B cell (primary cell): ENCODE results near the gene NOXO1. TPM values are rescaled to one million over a fixed set of nuclear protein-coding genes. Genes with fewer than 3 reads are reported as not detected.

ENCODE experiments used
- ATAC-seq: fragments of 200-7000 bp; cut with Tn5 transposase; one replicate; pipeline ENCODE4 v1.10.0; 2021; ENCODE audit warnings: low read depth, mild to moderate bottlenecking, moderate number of reproducible peaks, moderate library complexity
- CTCF ChIA-PET: fragments of 350-600 bp; sonication (Branson Sonifier 250); formaldehyde crosslinking; loops from one replicate; lab custom pipeline; 2021; ENCODE audit warnings: antibody characterized with exemption, inconsistent platforms; lab: Charles Lee
- POLR2A ChIA-PET: fragments of 350-600 bp; sonication (Branson Sonifier 250); formaldehyde crosslinking; loops from one replicate; lab custom pipeline; 2021; ENCODE audit warnings: antibody characterized with exemption; lab: Charles Lee
- DNase-seq: peaks from one replicate; pipeline ENCODE4 v3.0.0; 2013
- H2AFZ ChIP-seq: 2 replicates; pipeline ENCODE4 v1.6.1; 2012; ENCODE audit warnings: mild to moderate bottlenecking, low read depth, low read length; ENCODE audit not compliant: insufficient read depth, poor library complexity, severe bottlenecking
- H3K27ac ChIP-seq, 2 donors: 1 replicate in 1 of 2; 2 replicates in 1 of 2; pipeline ENCODE4 v1.5.1; 2012 to 2013; ENCODE audit warnings: low read length in 2 of 2, mild to moderate bottlenecking in 2 of 2, moderate library complexity in 1 of 2
- H3K27me3 ChIP-seq, 4 experiments: fragments of 200-600 bp in 1 of 4; sonication (generic) in 1 of 4; replicated peaks in 1 of 4; 1 replicate in 2 of 4; 2 replicates in 2 of 4; pipeline versions ENCODE4 v1.6.1 to v1.7.0; 2013 to 2016; ENCODE audit warnings: low read length in 3 of 4, mild to moderate bottlenecking in 2 of 4, mixed read lengths in 1 of 4, moderate library complexity in 1 of 4; ENCODE audit not compliant: insufficient read depth in 4 of 4, control insufficient read depth in 3 of 4; ENCODE audit errors: control extremely low read depth in 1 of 4
- H3K36me3 ChIP-seq, 2 experiments: replicated peaks in 1 of 2; 1 replicate in 1 of 2; 2 replicates in 1 of 2; pipeline versions ENCODE4 v1.6.1 to v1.7.1; 2013; ENCODE audit warnings: low read length in 1 of 2; ENCODE audit not compliant: insufficient read depth in 2 of 2, control insufficient read depth in 1 of 2; ENCODE audit errors: control extremely low read depth in 1 of 2, extremely low read depth in 1 of 2
- H3K4me1 ChIP-seq, 2 donors: fragments of 200-600 bp in 1 of 2; sonication (generic) in 1 of 2; 1 replicate in 1 of 2; 2 replicates in 1 of 2; pipeline versions ENCODE4 v1.5.1 to v1.6.1; 2013 to 2017; ENCODE audit warnings: low read length in 2 of 2; ENCODE audit not compliant: control insufficient read depth in 2 of 2, insufficient read depth in 2 of 2
- H3K4me2 ChIP-seq: replicated peaks from 2 replicates; pipeline ENCODE3; 2012; ENCODE audit warnings: mild to moderate bottlenecking, low read depth, low read length; ENCODE audit not compliant: poor library complexity, severe bottlenecking
- H3K4me3 ChIP-seq, 5 experiments: fragments of 200-600 bp in 1 of 5; sonication (generic) in 1 of 5; 1 replicate in 3 of 5; 2 replicates in 2 of 5; pipeline versions ENCODE4 v1.5.1 to v1.7.0; 2011 to 2016; ENCODE audit warnings: low read length in 4 of 5, mild to moderate bottlenecking in 4 of 5, low read depth in 2 of 5, control low read depth in 1 of 5, moderate library complexity in 1 of 5; ENCODE audit not compliant: insufficient read depth in 1 of 5; ENCODE audit errors: control extremely low read depth in 1 of 5, extremely low read depth in 1 of 5
- H3K79me2 ChIP-seq: fragments of 200-600 bp; sonication (generic); one replicate; pipeline ENCODE4 v1.6.0; 2016; ENCODE audit warnings: low read length; ENCODE audit not compliant: control insufficient read depth, insufficient read depth
- H3K9ac ChIP-seq: fragments of 200-600 bp; sonication (generic); 2 replicates; pipeline ENCODE4 v1.6.1; 2017; ENCODE audit warnings: mild to moderate bottlenecking, low read length, moderate library complexity
- H3K9me3 ChIP-seq, 3 donors: one replicate each; pipeline versions ENCODE4 v1.6.1 to v1.7.1; 2013; ENCODE audit warnings: low read length in 2 of 3; ENCODE audit not compliant: control insufficient read depth in 2 of 3, insufficient read depth in 1 of 3; ENCODE audit errors: control extremely low read depth in 1 of 3
- H4K20me1 ChIP-seq: 2 replicates; pipeline ENCODE4 v1.6.0; 2012; ENCODE audit warnings: mild to moderate bottlenecking, low read length; ENCODE audit not compliant: insufficient read depth, control insufficient read depth, poor library complexity, severe bottlenecking
- H3K27ac Mint-ChIP-seq: one replicate; pipeline ENCODE4 v1.8.0; 2021; ENCODE audit warnings: mixed read lengths
- H3K27me3 Mint-ChIP-seq: one replicate; pipeline ENCODE4 v1.8.0; 2021; ENCODE audit warnings: mixed read lengths
- H3K4me1 Mint-ChIP-seq: one replicate; pipeline ENCODE4 v1.8.0; 2021; ENCODE audit warnings: mixed read lengths
- H3K4me3 Mint-ChIP-seq: one replicate; pipeline ENCODE4 v1.8.0; 2021; ENCODE audit warnings: mixed read lengths
- H3K9me3 Mint-ChIP-seq: one replicate; pipeline ENCODE4 v1.8.0; 2022; ENCODE audit warnings: mixed read lengths; ENCODE audit not compliant: insufficient read depth
- CTCF ChIP-seq: fragments of 200-600 bp; IDR thresholded peaks from one replicate; pipeline ENCODE4 v1.8.0; 2022; ENCODE audit warnings: antibody characterized with exemption, mild to moderate bottlenecking
- EZH2 ChIP-seq: IDR thresholded peaks from 2 replicates; pipeline ENCODE4 v1.6.1; 2012; ENCODE audit warnings: borderline replicate concordance, low read depth, mild to moderate bottlenecking, moderate library complexity, low read length; ENCODE audit not compliant: insufficient read depth, poor library complexity, severe bottlenecking
- WGBS: methylation state at CpG from one replicate; pipeline ENCODE4 v1.1.5; 2013; ENCODE audit warnings: missing lambda C conversion rate; ENCODE audit not compliant: insufficient coverage; 5-methylcytosine and 5-hydroxymethylcytosine counted together
- intact Hi-C: fragments of 100-400 bp; cut with micrococcal nuclease; formaldehyde crosslinking; loops from one replicate; pipeline ENCODE4 v1.10.0; 2022
- polyA plus RNA-seq: library from polyadenylated mRNA; depleted of rRNA; stranded (reverse); fragments of >200 nt; gene quantifications from 2 replicates; pipeline ENCODE4 v1.2.3, GENCODE V29; 2012
- total RNA-seq, 2 donors: library from RNA; stranded (reverse); fragments of 120-200 nt in 1 of 2; gene quantifications; 1 replicate in 1 of 2; 2 replicates in 1 of 2; pipeline versions ENCODE4 v1.2.3 to v1.2.4, GENCODE V29; 2013 to 2022

NOXO1 gene
- total and polyA plus RNA-seq, 2 donors (not counting 1 experiment from before 2014, with no cell fraction given): 0.30 to 0.74 TPM

- 96% methylated on average over 4 of the region's 7 CpGs for WGBS
- no peak overlapping the region for H3K27ac ChIP-seq
- H3K4me1 ChIP-seq: peaks cover 8 to 17% of the 10 kb centered on the region in 2 donors
- H3K4me3 ChIP-seq: no peak overlapping the region
- peaks cover 15% of the 10 kb centered on the region for H3K27me3 Mint-ChIP-seq
- no peaks in the 10 kb centered on the region for H3K9me3 Mint-ChIP-seq
- no peak for DNase-seq
- ATAC-seq: no peak
- H3K27me3 ChIP-seq: peaks cover 0 to 26% (median 8%) of the 10 kb centered on the region in 4 experiments
- H3K9ac ChIP-seq: no peak overlapping the region
- H3K36me3 ChIP-seq: no peaks in the 10 kb centered on the region
- TF ChIP-seq EZH2 (no peak), CTCF (no peak)
- POLR2A ChIA-PET: no interaction called here
- intact Hi-C loops: no loop called here
- no peaks in the 10 kb centered on the region for H3K9me3 ChIP-seq
- no peaks in the 10 kb centered on the region for H4K20me1 ChIP-seq
- no peak overlapping the region for H3K4me2 ChIP-seq
- no peak overlapping the region for H2AFZ ChIP-seq
- H3K79me2 ChIP-seq: no peaks in the 10 kb centered on the region
- H3K27ac Mint-ChIP-seq: no peak overlapping the region
- CTCF ChIA-PET: interaction anchor here (0.6 to 1.7 kb wide), 2 partner anchors 125 to 139 kb away, joined by 3 to 10 read pairs; no protein-coding TSS in a partner anchor
- no peak overlapping the region for H3K4me3 Mint-ChIP-seq
- peaks cover 2% of the 10 kb centered on the region for H3K4me1 Mint-ChIP-seq
These were observed 34.6 kb upstream of the NOXO1 start for GRCh38 chr16:2015947-2016208.

DNA sequence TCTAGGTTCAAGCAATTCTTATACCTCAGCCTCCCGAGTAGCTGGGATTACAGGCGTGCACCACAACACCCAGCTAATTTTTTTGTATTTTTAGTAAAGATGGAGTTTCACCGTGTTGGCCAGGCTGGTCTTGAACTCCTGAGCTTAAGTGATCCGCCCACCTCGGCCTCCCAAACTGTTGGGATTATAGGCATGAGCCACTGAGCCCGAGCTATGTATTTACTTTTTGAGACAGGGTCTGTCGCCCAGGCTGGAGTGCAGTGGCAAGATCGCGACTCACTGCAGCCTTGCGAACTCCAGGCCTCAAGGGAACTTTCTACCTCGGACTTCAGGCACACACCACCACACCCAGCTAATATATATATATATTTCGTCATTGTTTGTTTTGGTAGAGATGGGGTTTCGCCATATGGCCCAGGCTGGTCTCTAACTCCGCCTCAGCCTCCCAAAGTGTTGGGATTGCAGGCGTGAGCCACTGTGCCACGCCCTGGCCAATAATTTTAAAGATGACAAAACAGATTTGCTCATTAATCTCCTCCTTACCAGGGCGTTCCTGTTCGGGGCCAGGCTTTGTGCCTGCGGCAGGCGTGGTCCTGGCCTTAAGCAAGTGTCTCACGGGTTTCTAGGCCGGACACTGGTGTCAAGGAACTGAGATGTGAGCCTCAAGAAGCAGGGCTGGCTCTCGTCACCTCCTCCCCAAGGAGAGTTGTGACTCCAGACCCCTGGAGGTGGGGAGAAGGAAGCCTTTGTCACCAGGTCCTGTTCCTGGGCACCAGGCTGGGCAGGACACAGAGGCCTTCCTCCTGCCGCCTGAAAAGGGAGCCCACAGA is 34.1 kb upstream of the NOXO1 start:
- intact Hi-C loops: no loop called here
- 92% methylated on average over 18 of the region's 24 CpGs for WGBS
- H3K4me3 ChIP-seq: no peak overlapping the region
- Mint-ChIP-seq H3K27ac (no peak overlapping the region), H3K27me3 (peaks cover 11% of the 10 kb centered on the region), H3K4me1 (peaks cover 1% of the 10 kb centered on the region), H3K4me3 (no peak overlapping the region), H3K9me3 (no peaks in the 10 kb centered on the region)
- ATAC-seq (no peak), DNase-seq (no peak)
- H3K79me2 ChIP-seq: peaks cover 3% of the 10 kb centered on the region
- H3K9ac ChIP-seq: no peak overlapping the region
- no peaks in the 10 kb centered on the region for H4K20me1 ChIP-seq
- ChIA-PET POLR2A (no interaction called here), CTCF (interaction anchor here (0.6 kb wide), 1 partner anchor 139 kb away, joined by 3 read pairs; no protein-coding TSS in a partner anchor)
- H2AFZ ChIP-seq: no peak overlapping the region
- TF ChIP-seq CTCF (no peak), EZH2 (no peak)
- no peak overlapping the region for H3K4me2 ChIP-seq
- H3K4me1 ChIP-seq: peaks cover 12 to 15% of the 10 kb centered on the region in 2 donors
- H3K9me3 ChIP-seq: no peaks in the 10 kb centered on the region
- no peak overlapping the region for H3K27ac ChIP-seq
- H3K27me3 ChIP-seq: peaks cover 0 to 21% (median 6%) of the 10 kb centered on the region in 4 experiments
- no peaks in the 10 kb centered on the region for H3K36me3 ChIP-seq
